Measurements from ENCODE around the gene RBP3.

DNA sequence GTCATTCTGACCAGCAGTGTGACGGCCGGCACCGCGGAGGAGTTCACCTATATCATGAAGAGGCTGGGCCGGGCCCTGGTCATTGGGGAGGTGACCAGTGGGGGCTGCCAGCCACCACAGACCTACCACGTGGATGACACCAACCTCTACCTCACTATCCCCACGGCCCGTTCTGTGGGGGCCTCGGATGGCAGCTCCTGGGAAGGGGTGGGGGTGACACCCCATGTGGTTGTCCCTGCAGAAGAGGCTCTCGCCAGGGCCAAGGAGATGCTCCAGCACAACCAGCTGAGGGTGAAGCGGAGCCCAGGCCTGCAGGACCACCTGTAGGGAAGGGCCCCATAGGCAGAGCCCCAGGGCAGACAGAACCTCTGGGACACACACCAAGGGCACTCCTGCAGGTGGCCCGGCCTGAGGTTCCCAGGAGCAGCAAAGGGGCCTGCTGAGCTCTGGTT is 9.0 kb downstream of the RBP3 start:
- TF ChIP-seq POLR2A (IDR thresholded peaks at IDR 0.05) (no peak), CTCF (IDR thresholded peaks at IDR 0.05 in 4 of 5, conservative IDR thresholded peaks at IDR 0.05 in 1 of 5) (no peak)

Measured in gastrocnemius medialis (tissue), 4 donors.